ENCODE data around the gene ZNF879.

GRCh38 chr5:178996156-178996555 lies 27.4 kb upstream of the ZNF879 start:
- TF ChIP-seq, protein P1, sequence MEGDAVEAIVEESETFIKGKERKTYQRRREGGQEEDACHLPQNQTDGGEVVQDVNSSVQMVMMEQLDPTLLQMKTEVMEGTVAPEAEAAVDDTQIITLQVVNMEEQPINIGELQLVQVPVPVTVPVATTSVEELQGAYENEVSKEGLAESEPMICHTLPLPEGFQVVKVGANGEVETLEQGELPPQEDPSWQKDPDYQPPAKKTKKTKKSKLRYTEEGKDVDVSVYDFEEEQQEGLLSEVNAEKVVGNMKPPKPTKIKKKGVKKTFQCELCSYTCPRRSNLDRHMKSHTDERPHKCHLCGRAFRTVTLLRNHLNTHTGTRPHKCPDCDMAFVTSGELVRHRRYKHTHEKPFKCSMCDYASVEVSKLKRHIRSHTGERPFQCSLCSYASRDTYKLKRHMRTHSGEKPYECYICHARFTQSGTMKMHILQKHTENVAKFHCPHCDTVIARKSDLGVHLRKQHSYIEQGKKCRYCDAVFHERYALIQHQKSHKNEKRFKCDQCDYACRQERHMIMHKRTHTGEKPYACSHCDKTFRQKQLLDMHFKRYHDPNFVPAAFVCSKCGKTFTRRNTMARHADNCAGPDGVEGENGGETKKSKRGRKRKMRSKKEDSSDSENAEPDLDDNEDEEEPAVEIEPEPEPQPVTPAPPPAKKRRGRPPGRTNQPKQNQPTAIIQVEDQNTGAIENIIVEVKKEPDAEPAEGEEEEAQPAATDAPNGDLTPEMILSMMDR (IDR thresholded peaks at IDR 0.05; ENCODE audit: low read length): no peak
- TF ChIP-seq EZH2 (IDR thresholded peaks at IDR 0.05; ENCODE audit: borderline replicate concordance, low read length): no peak
